HG03457 (cell line): Measurements from ENCODE around the gene WDR3.
"Not testable (repeated sequence)": the region's sequence is repeated elsewhere in the genome, so short reads cannot be mapped to it uniquely, and the experiment has no call there.

Experiments
- ATAC-seq: cut with Tn5 transposase; IDR thresholded peaks from one replicate; pipeline ENCODE4 v1.9.1; 2021; ENCODE audit warnings: moderate number of reproducible peaks; ENCODE audit not compliant: unreplicated experiment

Gene WDR3

DNA sequence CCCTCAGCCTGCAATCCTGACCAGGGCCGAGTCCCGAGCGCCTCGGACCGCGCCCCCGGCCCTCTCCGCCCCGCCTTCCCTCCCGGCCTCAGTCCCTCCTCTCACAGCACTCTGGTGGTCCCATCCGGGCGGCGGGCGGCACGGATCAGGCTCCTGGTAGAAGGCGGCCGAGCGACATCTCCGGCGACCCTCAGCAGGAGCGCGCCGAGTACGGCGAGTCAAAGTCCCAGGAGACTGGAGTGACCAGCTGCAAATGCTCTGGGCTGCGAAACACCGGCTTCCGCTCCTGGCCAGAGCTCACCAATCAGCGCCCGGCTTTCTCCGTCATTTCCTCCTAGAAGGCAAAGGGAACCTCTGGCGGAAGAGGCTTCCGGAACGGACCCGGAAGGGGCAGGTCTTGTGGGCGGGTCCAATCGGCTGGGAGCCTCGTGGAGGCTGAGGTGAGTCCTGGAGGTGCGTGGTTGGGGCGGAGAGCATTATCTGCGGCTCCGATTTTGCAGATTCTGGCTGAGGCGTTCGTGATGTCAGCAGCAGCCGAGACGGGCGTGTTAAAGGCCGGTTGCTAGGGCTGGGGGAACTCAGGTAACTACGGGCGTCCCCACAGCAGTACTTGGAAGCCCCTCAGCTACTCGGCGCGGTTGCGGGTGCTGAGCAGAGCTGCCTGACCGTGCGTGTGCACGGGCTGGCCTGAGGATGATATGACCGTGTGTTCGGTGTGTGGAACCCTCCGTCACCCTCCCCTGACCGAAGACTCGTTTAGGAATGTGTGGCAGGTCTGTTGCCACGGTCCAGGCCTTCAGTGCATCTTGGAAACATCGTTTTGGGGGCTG lies at the start of gene WDR3, which contains the start of gene GDAP2:
Gene WDR3 (plus strand): TSS at position 397 of the 830 bp plus-strand sequence. CDS start 3,581 bp downstream, outside the sequence.
Gene GDAP2 (minus strand): TSS at position 279 of the 830 bp plus-strand sequence. CDS start 9,264 bp downstream, outside the sequence.
- ATAC-seq = peak; percentile 92

DNA sequence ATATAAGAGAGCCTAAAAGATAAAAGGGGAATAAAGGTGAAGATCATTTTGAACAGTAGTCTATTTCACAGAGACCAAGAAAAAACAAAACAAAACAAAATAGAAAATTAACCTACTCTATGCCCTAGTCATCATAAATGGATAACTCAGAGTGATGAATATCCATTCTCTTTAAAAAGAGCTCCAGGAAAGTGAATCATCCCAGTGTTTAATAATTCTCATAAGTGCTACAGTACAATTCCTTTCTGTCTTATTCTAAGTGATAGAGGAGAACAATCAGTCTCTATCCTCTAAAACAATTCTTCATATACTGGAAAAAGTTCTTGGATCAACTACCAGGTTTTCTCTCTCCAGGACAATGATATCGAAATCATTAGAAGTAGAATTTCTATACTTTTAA lies 45.9 kb upstream of the WDR3 start:
- ATAC-seq = no peak

DNA sequence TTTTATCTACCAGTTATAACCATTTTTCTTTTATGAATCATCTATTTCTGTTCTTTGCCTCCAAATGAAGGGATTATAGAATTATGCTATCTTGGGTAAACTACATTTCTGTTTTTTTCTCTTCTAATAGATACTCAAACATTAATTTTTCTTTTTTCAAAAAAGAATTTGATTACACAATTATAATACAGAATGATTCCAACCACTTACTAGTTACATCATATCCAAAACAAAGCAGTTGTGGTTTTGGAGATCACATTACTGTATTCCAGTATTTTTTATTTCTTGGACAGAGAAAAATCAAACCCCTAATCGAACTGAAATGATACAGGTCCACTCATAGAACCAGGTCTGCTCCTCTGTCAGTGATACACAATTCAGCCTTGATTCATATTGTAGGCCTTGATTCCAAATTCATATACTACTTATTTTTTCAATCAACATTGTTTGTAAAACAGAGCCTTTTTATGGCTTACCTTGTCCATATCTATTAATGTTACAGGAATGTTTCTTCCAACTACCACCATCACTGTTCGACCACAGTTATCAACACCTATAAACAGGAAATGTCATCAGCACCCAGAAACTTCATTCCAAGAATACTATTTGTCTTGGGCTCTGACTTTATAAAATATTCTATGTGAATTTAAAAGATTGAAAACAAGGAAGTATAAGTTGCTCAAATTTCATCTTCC lies 43.3 kb upstream of the WDR3 start:
- no peak for ATAC-seq

DNA sequence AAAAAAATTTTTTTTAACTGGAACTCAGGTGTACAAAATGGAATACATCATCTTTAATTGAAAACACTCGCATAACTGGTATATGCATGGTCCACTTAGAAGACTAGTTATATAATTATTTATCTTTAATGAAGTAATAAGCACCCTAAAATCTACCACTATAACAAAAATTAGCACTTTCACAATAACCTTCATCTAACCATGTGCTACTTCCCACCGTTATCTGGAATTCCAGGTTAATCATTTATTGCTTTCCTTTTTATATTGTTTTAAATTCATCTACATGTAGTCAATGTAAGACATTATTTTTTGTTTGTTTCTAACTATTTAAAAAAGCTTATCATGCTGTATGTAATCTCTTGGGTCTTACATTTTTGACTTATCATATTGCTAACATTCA lies 39.1 kb upstream of the WDR3 start:
- no peak for ATAC-seq

DNA sequence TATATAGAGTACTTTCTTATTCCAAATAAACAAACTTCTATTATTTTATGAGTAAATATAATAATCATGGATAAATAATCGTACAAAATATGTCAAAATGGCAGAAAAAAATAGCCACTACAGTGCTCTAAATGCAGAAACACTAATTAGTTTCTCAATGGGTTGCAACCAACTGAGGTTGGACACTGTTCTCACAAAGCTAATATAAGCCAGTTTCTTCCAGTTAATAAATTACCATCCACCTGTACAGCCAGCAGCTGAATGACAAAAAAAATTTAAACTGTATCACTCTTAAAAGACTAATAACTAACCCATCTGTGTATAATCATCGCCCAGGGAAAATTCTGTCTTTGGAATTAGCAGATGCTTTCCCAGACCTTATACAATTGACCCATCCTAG lies 37.0 kb upstream of the WDR3 start:
- no peak for ATAC-seq

DNA sequence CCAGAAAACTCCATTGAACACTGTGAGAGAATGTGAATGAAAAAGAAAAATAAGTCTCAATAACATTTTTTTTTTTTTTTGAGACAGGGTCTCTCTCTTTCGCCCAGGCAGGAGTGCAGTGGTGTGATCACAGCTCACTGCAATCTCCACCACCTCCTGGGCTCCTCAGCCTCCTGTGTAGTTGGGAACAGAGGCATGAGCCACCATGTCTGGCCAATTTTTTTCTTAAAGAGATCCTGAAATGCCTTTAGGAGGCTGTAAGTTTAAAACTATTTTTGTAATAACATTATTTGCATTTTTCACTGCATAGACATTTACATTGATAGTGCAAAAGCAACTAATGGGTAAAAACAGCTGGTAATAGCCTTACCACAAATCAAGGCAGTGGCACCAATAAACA lies 35.5 kb upstream of the WDR3 start:
- no peak for ATAC-seq

DNA sequence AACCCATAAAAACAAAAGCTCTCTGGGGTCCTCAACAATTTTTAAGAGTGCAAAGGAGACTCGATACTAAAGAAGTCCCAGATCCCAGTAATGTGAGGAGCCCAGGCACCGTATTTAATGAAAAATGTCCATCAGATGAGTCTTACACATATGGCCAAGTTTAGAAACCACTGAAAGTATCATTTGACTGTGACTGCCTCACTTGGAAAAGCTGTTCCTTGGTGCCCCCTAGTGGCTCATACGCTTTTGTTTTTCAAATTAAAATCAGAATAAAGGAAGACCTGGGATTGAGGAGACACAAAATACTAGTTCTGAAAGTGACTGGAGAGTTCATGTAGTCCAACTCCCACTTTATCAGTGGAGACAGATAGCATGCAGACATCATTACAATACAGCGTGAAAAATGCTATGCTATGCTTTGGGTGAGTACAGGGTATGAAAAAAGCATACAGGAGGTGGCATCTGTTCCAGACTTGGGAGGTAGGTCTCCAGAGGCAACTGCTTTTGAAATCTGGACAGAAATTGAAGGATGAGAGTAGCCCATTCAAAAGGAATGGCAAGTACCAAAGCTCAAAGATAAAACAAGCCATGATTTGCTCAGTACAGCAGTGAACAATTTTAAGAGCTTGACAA lies 33.9 kb upstream of the WDR3 start:
- peak; percentile 63 for ATAC-seq

DNA sequence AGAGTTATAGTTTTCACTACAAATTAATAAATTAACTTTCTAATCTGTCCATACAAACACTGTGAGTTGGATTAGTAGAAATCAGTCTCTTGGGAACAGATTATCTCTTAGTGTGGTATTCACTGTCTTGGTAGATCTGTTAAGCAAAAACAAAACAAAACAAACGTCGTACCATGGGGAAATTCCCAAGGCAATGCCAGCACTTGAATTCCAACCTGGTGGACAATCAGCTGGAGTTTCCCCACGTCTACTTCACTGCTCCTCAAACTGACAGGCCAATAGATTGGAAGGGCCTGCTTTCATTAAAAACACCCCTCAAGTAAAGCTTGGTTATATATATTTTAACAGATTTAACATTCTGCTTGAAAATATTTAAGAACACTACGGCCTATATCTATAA lies 32.0 kb upstream of the WDR3 start:
- ATAC-seq = no peak

DNA sequence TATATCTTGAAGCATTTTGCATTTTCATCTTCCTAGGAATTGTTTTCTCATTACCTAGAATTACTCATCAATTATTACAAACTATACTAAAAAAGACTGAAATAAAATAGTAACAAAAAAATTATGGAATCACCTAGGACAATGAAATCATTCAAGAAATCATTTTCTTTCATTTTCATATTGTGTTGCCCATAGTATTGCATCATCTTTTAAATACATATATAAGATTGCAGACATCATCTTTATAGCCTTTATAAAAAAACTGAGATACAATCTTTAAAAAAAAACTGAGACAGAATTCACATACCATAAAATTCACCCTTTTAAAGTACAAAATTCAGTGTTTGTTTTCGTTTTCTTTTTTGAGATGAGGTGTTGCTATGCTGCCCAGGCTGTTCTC lies 29.7 kb upstream of the WDR3 start:
- no peak for ATAC-seq

DNA sequence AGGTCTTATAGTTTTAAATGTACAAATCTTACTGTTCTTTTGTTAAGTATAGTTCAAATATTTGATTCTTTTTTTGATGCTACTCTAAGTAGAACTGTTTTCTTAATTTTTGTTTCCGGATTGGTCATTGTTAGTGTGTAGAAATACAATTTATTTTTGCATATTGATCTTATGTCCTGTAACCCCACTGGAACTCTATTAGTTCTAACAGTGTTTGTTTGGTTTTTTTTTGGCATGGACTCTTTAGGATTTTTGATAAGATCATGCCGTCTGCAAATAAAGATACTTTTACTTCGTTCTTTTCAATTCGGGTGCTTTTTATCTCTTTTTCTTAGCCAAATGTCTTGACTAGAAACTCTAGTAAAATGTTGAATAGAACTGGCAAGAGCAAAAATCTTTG lies 26.6 kb upstream of the WDR3 start:
- ATAC-seq = no peak

DNA sequence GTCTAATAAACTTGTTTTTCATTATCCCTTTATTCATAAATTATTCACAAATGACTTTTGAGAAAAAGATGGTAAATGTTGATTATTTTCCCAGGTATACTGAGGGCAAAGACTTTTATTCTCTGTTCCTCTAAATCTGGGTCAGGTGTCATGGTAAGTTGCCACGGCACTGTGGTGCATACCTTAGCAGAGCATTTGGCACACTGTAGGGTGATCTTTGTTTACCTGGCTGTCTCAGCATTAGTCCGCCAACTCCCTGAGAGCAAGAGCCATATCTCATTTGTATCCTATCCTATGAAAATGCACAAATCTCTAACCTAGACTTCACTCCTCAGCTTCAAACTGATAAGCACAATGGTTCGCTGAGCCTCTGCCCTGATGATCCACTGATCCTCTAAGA lies 25.1 kb upstream of the WDR3 start:
- no peak for ATAC-seq

DNA sequence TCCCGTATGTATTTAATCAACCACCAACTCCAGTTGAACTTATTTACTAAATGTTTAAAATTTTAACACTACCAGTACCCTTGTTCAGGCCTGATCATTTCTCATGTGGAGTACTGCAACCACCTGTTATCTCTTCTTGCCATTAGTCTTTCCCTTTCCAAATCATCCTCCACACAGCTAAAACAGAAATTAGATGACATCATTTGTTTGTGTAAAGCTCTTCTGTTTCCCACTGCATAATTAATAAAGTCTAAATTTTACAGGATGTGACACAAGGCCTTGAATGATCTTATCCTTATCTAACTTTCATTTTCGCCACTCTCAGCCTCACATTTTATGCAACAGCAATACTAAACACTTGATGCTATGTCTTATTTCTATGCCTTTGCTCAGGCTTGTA lies 24.5 kb upstream of the WDR3 start:
- no peak for ATAC-seq

DNA sequence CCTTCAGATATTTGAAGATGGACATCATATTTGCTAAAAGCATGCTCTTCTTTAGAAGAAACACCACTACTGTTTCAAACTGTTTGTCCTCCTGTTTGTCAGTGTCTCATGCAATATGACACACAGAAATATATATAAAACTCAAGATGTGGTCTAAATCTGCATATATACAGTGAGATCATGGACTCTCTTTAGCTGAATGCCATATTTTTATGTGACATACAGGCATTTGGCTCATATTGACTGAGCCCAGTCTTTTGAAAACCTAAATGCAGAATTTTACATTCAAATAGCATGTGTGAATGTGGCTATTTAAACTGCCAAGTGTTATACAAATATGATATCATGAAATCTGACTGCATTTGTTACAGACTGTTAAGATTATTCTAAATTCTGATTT lies 18.5 kb upstream of the WDR3 start:
- ATAC-seq = no peak

DNA sequence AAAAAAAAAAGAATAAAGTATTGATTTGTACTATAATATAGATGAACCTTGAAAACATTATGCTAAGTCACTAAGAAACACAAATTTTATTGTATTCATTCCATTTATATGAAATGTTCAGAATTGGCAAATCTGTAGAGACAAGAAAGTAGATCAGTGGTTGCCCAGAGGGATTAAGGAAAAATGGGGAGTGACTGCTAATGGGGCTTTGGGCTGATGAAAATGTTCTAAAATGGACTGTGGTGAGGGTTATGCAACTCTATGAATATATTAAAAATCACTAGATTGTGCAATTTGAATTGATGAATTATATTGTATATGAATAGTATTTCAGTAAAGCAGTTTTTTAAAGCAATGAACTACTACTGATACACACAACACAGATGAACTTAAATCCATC lies 10.2 kb upstream of the WDR3 start:
- no peak for ATAC-seq

DNA sequence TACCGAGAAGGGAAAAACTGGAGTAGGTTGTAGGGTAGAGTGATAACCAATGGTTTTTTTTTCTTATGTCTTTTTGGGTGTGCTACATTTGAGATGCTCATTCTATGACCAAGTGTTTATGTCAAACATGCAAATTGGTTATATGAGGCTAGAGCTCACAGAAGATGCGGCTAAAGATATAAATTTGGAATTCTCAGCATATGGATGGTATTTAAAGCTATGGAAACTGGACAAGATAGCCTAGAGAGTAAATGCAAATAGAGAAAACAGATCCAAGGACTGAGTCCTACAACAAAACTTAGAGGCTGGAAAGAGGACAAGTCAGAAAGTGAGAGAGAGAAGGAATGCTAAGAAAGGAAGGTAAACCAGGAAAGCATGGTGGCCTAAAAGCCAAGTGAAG lies 7.5 kb upstream of the WDR3 start:
- ATAC-seq = no peak

DNA sequence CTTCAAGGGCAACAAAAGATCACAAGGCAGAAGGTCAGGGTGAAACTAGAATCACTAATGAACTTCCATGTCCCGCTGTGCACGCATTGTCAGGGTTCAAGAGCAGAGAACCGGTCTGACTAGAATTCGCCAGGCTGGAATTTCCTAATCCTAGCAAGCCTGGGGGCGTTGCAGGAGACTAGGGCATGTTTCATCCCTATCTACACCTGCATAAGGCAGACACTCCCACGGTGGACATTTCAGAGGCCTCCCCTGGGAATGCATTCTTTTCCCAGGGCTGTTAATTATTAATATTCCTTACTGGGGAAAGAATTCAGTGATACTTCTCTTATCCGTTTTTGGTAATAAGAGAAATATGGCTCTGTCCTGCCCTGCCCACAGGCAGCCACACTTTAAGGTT lies 6.8 kb upstream of the WDR3 start:
- not testable (repeated sequence) for ATAC-seq

DNA sequence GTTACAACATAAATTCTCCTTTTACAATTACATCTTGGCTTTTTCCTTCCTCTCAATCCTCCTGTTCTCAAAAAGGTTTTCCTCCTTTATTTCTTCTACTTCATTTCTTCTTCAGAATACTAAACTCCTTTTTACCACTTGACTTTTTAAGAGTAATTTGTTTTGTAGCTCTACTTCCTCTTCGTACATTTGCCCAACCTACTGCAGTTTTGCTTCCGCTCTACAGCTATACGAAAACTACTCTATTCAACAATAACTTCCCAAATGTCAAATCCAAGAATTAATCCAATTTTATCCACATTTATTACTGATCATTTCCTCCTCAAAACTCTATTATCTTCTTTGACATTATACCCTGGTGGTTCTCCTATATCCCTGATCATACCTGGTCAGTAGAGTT lies 3.6 kb upstream of the WDR3 start:
- no peak for ATAC-seq

DNA sequence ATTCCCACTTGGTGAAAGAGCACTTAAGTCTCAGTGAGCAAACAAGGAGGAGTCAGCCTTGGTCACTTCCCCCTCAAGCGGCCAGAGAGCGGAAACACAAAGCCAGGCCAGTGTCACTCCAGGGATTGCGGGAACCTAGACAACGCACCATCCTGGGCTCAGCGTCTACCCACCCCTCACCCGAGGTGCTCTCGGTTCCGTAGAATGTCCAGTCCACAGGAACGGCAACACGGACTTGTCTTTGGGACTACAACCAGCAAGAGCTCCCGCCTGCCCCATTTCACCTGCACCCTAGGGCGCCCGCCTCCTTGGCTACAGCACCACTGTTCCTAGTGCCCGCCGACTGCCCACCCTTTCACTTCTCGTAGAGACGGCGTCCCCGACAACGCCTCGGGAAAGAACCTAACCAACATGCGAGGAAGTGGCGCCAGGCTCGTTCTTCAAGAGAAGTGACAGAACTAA lies 627 bp upstream of the WDR3 start:
- ATAC-seq = peak; percentile 35

DNA sequence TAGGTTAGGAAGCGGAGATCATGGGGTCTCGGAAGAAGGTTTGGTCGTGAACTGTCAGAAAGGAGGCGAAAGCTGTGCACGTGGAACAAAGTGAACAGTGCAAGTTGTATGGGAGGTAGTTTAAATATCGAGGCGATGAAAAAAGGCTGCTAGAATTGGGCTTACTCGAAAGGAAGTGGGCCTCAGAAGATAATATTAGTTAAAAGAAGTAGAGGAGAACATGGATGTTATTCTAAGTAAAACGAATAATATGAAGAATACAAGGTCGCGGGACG lies 571 bp downstream of the WDR3 start:
- no peak for ATAC-seq

DNA sequence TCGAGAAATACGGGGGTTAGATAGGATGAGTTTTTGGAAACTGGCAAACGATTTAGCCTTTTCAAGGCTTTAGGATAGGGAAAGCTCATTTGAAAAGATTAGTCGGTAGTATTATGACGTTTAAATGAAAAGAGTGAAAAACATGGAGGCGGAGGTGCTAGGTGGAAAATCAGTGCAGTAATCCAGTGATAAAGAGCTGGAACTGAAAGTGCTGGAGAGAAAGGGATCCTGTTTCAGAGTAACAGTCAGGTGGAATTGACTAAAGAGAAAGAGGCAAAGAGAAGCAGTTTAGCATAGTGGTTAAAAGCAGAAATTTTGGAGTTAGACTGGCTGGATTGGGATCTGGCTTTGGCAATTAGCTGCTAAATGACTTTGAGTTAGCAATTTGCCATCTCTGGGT lies 945 bp downstream of the WDR3 start:
- no peak for ATAC-seq

DNA sequence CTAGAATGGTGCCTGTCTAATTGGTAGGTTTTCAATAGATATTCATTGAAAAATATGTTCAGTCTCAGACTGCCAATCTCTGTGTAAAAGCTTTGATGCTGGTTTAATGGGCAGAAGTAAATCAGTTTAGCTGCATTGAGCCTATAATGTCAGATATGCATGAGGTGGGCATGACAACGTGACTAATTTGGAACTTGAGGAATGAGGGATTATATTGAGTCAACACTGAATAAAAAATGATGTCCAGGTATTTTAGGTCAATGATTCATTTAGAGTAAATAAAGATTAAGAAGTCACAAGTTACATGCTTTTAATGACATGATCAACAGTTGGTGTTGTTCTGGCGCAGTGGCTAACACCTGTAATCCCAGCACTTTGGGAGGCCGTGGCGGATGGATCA lies 3.0 kb downstream of the WDR3 start:
- no peak for ATAC-seq

DNA sequence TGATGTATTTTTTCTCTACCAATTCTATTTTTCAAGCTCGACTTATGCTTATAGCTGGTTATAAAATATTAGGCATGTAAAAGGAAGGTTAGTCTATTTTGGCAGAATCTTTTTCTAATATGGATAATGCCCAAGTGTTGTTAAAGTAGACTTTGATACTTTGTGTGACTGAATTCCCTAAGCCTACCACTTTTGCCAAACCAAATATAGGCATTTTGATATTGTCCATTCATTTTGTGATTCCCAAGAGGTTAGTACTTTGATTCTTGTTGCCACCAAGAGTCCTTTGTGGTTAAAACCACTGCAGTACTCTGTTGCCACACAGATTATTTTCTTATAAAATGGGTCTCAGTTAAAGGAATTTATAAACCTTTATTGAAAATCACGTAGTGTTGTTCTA lies 4.2 kb downstream of the WDR3 start:
- ATAC-seq = no peak
